Esophagus muscularis mucosa (tissue), 4 donors: ENCODE measurements around the gene DNAJC17.

ENCODE experiments used
- CTCF ChIP-seq, 3 experiments: fragments of 200-600 bp in 2 of 3; fragments of 450-650 bp in 1 of 3; sonication (generic) in 2 of 3; IDR thresholded peaks; one replicate each; pipeline ENCODE4 v1.5.1; 2017 to 2019; ENCODE audit warnings: antibody characterized with exemption in 3 of 3, mild to moderate bottlenecking in 2 of 3, moderate library complexity in 1 of 3
- EP300 ChIP-seq: sonication (generic); formaldehyde crosslinking; IDR thresholded peaks from one replicate; pipeline ENCODE4 v1.6.1; 2017; ENCODE audit warnings: antibody characterized with exemption
- POLR2AphosphoS5 ChIP-seq, 2 donors: sonication (generic); formaldehyde crosslinking; IDR thresholded peaks; one replicate each; pipeline ENCODE4 v1.6.1; 2017; ENCODE audit warnings: antibody characterized with exemption in 2 of 2

- no peak for TF ChIP-seq CTCF (IDR thresholded peaks at IDR 0.05)
- no peak for TF ChIP-seq EP300
- TF ChIP-seq POLR2AphosphoS5 (IDR thresholded peaks at IDR 0.05), result no peak
Observed at GRCh38 chr15:40793216-40793989, 13.9 kb downstream of the DNAJC17 start.
